GM10847 (cell line): ENCODE results near the gene MAP3K14.

Experiments used
- POLR2A ChIP-seq: IDR thresholded peaks from 2 replicates; pipeline ENCODE4 v1.6.1; 2011; ENCODE audit not compliant: insufficient read length; ENCODE audit errors: extremely low read depth

The MAP3K14 gene

DNA sequence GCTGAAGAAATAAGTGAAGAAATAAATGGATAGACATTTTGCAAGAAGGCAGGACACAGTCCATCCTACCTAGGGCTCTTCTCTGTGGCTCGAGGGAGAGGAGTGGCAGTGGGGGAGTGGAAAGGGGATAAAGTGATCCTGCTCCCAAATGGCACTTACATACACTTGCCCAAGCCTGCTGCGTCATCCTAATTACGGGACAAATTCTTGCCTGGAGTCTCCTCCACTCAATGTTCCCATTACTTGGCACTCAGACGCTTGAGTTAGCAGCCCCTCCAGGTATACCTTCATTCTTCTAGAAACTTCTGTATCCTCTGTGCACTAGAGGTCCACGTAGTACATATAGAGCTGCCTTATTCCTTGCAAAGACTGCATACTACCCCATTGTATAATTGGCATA lies 15.7 kb upstream of the MAP3K14 start:
- TF ChIP-seq POLR2A: no peak

DNA sequence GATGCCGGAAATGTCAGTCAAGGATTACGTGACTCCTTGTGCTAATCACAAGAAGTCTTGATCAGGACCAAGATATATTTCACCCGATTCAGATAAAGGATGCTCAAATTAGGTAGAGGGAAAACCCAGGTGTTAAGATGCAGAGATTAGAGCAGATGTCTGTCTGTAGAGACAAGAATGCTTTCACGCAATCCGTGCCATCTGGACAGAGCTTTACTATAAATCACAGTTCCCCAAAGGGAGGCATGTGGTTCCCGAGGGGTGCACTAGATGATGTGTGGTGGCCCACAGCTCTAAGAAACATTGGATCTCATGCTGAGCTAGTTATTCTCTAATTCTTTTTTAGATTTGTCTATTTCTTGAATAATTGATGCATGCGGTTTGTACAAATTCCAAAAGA lies 9.8 kb upstream of the MAP3K14 start:
- no peak for TF ChIP-seq POLR2A

DNA sequence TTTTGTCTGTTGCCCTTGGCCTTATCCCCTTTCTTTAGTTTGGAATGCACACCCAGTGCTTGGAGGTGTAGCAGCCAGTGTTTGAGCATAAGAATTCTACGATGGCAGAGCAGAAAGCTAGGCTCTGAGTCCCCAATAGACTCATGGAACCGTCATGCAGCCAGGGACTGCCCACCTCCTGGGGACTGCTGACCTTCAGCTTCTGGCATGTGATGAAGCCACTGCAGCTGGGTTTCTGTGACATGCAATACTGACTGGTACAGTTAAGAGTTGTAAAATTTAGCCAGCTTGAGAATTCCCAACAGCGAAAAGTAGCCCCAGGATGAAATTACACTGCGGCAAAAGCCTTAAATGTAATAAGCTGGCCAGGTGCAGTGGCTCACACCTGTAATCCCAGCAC lies 9.0 kb upstream of the MAP3K14 start:
- no peak for TF ChIP-seq POLR2A

DNA sequence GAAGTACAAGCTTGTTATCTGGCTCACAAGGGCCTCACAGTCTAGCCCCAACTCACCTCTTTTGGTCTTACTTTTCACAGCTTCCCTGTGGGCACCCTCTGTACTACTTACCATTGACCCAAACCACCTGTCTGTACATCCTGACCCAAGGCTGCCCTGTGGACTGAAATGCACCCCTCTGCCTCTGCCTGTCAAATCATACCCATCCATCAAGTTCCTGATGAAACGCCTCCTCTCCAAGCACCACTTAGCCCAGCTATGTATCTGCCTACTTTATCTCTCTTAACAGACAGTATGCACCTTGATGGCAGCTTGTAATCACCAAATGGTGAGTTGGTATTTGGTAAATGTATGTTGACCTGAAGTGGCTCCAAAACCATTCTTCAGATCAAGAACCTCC lies 7.5 kb upstream of the MAP3K14 start:
- TF ChIP-seq POLR2A: no peak

DNA sequence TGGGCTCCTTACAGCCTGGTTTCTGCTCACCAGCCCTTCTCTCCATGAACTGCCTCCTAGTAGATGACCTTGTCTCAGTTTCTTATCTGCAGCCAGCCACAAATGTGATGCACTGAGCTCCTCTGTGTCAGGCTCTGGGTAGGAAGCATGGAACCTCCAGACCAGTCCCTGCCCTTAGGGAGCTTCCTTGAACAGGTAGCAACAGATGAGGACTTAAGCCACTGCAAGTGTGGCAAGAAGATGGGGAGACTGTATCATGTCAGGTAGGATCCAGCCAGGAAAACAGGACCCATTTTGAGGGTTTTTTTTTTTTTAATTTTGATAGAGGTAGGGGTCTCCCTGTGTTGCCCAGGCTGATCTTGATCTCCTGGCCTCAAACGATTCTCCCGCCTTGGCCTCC lies 5.3 kb upstream of the MAP3K14 start:
- no peak for TF ChIP-seq POLR2A

DNA sequence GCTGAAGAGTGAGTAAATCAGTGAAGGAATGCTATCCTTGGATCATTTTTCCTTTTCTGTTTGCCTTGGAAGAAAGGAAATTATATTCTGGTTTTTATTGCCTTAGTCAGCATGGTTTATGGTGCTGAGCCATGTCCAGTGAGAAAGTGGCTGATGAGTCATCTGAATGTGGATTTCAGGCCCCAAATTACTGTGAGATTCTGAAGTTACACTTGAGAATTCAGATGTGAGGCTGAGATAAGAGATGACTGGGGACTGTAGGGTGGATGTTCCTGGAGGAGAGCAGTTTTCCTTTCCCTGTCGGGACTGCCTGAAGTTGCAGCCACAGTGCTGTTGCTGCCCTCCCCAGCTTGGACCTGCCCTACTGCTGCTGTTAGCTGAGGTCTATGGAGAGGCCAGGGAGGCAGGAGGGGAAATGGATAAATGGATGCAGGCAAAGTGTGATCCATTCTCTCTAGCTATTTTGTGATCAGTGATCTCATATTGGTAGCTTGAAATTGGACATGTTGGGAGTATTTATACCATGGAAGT lies 4.2 kb upstream of the MAP3K14 start:
- TF ChIP-seq POLR2A: no peak

DNA sequence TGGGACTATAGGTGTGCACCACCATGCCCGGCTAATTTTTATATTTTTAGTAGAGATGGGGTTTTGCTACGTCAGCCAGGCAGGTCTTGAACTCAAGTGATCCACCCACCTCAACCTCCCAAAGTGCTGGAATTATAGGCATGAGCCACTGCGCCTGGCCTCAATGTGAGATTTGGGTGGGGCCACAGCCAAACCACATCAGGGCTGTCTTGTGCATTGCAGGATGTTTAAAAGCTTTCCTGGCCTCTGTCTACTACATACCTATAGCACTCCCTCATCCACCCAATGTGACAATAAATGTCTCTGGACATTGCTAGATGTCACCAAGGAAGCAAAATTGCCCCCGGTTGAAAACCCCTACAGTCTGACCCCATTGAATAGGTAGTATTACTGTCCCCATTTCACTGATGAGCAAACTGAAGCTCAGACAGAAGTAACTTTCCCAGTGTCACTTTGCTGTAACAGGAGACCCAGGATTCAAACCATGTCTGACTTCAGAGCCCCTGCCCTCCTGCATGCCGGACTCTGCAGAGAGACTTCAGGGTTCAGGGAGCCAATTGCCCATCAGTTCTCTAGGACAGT lies 3.6 kb upstream of the MAP3K14 start:
- TF ChIP-seq POLR2A: no peak

DNA sequence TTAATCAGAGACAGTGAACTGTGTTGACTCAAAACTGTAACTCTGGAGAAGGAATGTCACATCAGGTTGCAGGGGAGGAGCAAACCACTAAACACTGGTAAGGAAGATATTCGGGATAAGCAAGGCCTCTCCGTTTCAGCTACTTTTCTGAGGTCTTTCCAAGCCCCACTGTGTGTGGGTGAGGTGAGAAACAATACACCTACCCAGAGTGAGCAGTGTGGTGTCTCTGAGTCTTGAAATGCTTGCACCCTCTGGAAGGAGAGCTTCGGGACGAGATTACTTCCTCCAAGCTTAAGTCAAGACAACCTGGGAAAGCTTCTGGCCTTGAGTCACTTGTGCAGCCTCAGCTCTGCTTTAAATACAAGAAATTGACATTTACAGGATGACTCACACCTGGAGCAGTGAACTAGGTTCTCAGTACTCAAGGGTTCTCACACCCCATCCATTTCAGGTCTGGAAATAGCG lies 2.5 kb upstream of the MAP3K14 start:
- TF ChIP-seq POLR2A: no peak

DNA sequence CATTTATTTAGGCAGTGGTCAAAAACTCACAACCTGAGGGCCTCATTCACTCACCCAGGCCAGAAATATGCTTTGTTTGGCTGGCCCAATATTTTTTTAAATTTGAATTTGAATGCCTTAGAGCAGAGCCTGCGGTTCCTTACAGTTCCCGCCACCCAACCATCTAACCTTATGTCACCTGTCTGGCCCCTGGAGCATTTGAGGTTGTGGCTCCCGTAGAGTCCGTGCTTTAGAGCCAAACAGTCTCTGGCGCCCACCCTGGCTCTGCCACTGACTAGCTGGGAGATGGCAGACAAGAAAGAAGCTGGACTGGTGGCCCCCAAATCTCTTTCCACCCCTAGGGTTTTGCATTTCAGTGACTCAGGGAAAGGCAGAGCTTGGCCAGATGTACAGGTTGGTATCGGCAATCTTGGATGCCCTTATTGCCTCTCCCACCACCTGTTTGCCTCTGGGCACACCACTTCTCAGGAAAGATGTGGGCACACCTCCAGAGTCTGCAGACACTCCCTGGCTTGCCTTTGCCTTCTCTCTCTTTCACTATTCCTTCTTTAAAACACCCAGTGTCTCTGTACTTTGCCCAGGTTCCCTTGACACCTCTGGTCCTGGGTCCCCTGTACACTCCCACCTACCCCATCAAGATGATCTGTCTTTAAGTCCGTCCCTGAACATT lies 1.9 kb upstream of the MAP3K14 start:
- no peak for TF ChIP-seq POLR2A

DNA sequence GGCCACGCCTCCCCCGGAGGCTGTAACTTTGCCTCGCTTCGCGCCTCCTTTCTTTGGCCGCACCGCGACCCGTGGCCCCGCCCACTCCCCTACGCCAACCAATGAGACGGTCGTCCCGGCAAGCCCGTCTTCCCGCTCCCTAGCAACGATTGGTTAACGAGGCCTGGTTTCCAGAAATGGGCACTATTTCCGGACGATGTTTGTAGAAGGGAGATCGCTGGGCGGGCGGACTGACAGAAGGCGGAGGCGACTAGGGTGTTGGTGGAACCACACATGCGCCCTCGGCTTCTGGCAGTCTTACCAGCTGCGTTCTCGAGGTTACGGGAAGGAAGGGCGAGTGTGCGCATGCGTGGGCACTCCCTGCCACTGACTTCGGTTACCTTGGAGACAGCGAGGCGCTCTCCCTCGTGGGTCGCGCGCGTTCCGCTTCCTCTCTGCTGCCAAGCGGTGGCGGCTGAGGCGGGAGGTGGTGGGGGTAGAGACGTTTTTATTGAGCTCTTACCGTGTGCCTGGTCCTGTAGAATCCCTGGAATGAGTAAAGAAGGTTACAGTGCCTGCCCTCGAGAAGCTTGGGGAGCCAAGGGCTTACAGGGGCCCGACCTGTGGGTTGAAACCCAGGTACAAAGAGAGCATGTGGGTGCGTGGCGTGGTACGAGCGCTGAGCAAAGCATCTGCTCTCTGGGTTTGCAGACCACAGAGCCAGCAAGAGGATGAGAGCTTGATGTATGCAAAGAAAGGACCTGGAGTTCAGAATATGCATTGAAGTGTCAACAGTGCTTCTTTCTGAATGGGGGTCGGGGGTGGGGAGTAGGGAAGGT lies 500 bp upstream of the MAP3K14 start:
- TF ChIP-seq POLR2A: peak; percentile 70

DNA sequence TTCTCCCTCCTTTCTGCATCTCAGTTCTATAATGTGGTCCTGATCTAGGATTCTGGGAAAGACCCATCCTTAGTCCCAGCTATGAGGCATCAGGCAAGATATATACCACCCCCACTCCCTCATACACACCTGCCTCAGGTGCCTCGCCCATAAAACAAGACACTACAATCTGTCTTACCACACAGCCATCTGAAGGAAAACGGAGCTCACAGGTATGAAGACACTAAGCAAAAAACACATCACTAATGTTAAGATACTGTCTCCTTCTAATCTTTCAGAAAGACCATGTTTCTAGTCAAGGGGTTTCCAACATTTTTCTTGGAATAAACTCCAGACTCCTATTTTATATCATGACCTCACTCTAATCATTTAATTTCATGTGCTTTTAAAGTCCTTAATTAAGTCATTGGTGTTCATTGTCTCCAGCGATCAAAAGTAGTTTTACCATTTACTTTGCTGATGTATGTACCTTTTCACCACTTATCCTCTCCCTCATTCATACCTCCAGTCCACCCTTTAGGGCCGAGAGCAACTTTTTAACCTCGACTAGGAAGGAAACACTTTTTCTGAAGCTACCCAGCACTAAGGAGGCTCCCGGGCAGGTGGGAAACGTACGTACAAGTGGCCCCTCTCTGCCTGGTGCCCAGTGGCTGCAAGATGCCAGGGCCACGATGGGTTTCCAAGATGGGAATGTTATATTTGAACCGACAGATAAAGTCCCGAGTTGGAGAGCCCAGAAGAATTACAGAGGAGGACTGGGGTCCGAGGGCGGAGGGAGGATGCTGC lies 979 bp downstream of the MAP3K14 start:
- no peak for TF ChIP-seq POLR2A

DNA sequence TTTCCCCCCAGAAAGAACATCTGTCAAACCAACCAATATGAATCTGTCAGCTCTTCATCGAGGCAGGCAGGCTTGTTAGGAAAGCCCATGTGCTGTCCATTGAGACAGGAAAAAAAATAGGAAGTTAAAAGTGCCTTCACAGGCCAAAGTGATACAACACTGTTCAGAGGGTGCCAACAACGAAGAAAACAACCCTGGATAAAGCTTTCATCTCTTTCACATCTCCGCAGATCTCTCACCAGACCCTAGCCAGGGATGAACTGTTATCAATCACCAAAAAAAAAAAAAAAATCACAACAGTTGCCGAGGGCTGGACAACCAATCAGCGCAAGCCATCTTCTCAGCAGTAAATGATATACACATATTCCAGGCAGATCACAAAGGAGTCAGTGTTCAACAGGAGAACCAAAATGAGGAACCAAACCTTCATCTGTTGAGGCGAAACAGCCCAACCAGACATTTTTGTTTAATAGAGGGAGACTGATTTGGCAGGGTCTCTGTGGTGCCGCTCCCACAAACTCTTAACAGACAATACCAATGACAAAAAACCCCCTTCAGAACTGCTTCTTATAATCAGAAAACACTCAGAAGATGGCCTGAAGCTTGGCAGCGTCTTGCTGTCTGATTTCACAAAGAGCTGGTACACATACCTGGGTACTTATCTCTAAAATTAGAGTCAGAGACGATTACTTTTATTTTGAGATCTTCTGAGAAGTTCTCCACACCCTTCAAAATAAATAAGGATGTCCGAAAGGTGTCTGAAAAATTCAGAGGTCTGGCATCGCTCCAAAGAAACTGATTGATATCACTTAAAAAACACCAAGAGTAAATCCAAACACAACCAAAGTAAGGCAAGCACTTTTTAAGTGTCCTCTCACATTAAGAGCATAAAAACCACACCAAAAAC lies 1.8 kb downstream of the MAP3K14 start:
- TF ChIP-seq POLR2A: no peak

DNA sequence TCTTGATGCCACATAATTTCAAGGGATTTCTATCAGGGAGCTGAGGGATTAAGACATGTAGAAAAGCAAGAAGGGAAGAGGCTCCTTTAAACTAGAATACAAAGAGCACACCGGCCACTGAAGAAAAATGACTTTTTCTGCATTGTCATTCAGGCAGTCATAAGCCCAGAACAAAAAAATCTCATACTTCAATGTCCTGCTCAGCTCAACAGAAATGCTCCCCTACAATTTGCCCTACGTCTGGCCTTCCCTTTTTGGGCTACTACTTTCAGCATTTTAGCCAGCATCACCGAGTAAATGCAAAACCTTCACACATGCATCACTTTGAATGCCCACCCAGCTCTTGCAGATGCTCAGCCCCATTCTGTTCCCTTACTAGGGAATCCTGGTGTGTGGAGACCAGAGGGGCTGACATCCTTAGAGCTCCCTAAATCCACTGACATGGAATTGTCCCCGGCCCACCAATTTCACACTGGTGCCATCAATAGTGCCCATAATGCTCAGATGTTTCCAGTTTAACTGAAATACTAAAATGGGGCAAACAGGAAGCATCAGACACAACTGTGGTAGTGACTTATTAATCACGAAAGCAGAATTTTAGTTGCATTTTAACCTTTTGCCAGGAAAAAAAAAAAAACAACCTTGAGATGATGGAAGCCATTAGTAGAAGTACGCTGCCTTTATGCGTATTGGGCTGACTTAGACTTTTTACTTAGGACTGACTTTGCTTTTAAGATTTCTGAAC lies 2.7 kb downstream of the MAP3K14 start:
- TF ChIP-seq POLR2A: no peak

DNA sequence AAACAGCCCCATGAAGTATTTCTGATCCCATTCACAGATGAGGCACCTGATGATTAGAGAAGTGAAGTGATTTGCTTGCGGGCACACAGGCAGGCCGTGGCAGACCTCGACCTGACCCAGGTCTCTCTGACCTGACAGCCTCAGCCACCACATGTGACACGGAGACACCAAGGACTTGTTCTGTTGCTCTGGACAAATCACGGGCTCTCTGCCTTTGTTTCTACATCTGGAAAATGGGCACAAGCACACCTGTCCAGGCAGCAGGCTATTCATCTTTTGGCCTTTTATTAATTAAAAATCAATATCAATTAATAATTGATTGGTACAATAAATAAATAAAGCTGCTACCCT lies 3.4 kb downstream of the MAP3K14 start:
- TF ChIP-seq POLR2A: no peak
